PC-3 (cell line): ENCODE data around the gene WDR7.

Source experiments
- CTCF ChIP-seq: fragments of 300-600 bp; sonication (generic); conservative IDR thresholded peaks from 2 replicates; pipeline ENCODE4 v1.5.1; 2017; ENCODE audit warnings: antibody characterized with exemption, low read depth, mild to moderate bottlenecking, low read length
- EZH2phosphoT487 ChIP-seq: fragments of 300-600 bp; sonication (generic); IDR thresholded peaks from 2 replicates; pipeline ENCODE4 v1.6.1; 2018; ENCODE audit warnings: mild to moderate bottlenecking, antibody characterized with exemption, low read length, borderline replicate concordance

DNA sequence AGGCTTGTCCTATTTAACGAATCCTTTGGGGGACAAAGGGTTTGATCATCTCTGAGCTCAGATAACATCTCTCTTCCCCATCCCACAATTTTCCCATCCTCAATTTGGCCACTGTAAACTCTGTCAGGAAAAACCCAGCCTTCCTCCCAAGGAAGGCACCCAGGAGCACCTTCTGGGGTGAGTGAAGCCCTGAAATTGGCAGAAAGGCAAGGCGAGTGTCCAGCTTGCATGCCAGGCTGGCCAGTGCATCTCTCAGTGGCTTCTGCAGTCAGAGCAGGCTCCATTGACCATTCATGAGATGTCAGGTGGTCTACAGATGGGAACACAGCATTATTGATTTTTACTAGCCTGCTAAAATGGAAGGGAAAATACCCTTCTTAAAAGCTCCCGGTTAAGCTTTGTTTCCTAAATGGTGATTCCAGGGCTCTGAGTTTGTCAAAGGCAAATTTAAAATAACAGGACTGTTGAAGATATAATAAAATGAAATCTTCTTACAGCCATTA, 412.5 kb downstream of the WDR7 start:
- TF ChIP-seq CTCF = no peak
- TF ChIP-seq EZH2phosphoT487 = no peak
